ENCODE data around the gene PECR. TPM values are rescaled to one million over a fixed set of nuclear protein-coding genes. Genes with fewer than 3 reads are reported as not detected.

Gene PECR
- total and polyA plus RNA-seq, 2 donors (not counting 1 experiment from before 2014, with no cell fraction given) = 9.5 to 16.5 TPM

- no peaks in the 10 kb centered on the region for H3K79me2 ChIP-seq (ENCODE audit: control insufficient read depth, insufficient read depth, low read length)
- H3K9me3 ChIP-seq (ENCODE audit: control extremely low read depth in 1 of 3, control insufficient read depth in 2 of 3, insufficient read depth in 1 of 3, low read length in 2 of 3) = no peaks in the 10 kb centered on the region
- Mint-ChIP-seq H3K4me1 (no peaks in the 10 kb centered on the region), H3K27ac (no peak overlapping the region), H3K27me3 (no peaks in the 10 kb centered on the region), H3K4me3 (no peak overlapping the region), H3K9me3 (ENCODE audit: insufficient read depth) (no peaks in the 10 kb centered on the region)
- H3K27ac ChIP-seq (ENCODE audit: low read length in 2 of 2) = no peak overlapping the region
- no peak for TF ChIP-seq EZH2 (IDR thresholded peaks at IDR 0.05; ENCODE audit: borderline replicate concordance, insufficient read depth, low read depth, low read length, poor library complexity, severe bottlenecking)
- no peak for TF ChIP-seq CTCF (IDR thresholded peaks at IDR 0.05)
- no peaks in the 10 kb centered on the region for H3K27me3 ChIP-seq (replicated peaks in 1 of 4; ENCODE audit: control extremely low read depth in 1 of 4, control insufficient read depth in 3 of 4, insufficient read depth in 4 of 4, low read length in 3 of 4)
- H3K4me3 ChIP-seq (ENCODE audit: control extremely low read depth in 1 of 5, extremely low read depth in 1 of 5, insufficient read depth in 1 of 5, low read depth in 2 of 5, low read length in 4 of 5) = no peak overlapping the region
- no peak overlapping the region for H3K9ac ChIP-seq (ENCODE audit: low read length)
- intact Hi-C loops (cut with micrococcal nuclease) = no loop called here
- H3K4me1 ChIP-seq (ENCODE audit: control insufficient read depth in 2 of 2, insufficient read depth in 2 of 2, low read length in 2 of 2) = no peaks in the 10 kb centered on the region
- no peak for DNase-seq
- POLR2A ChIA-PET = no interaction called here
- H3K36me3 ChIP-seq (replicated peaks in 1 of 2; ENCODE audit: control extremely low read depth in 1 of 2, control insufficient read depth in 1 of 2, extremely low read depth in 1 of 2, insufficient read depth in 2 of 2, low read length in 1 of 2) = peaks cover 0 to 20% of the 10 kb centered on the region in 2 experiments
- no CpG with 5 or more reads among the region's 2 CpGs for WGBS (ENCODE audit: insufficient coverage)
- no peak overlapping the region for H2AFZ ChIP-seq (ENCODE audit: insufficient read depth, low read depth, low read length, poor library complexity, severe bottlenecking)
- H3K4me2 ChIP-seq (replicated peaks; ENCODE audit: low read depth, low read length, poor library complexity, severe bottlenecking) = no peak overlapping the region
- ATAC-seq (ENCODE audit: low read depth) = no peak
- no peaks in the 10 kb centered on the region for H4K20me1 ChIP-seq (ENCODE audit: control insufficient read depth, insufficient read depth, low read length, poor library complexity, severe bottlenecking)
- CTCF ChIA-PET = no interaction called here
Observed at GRCh38 chr2:216041438-216041837, 40.2 kb downstream of the PECR start.

DNA sequence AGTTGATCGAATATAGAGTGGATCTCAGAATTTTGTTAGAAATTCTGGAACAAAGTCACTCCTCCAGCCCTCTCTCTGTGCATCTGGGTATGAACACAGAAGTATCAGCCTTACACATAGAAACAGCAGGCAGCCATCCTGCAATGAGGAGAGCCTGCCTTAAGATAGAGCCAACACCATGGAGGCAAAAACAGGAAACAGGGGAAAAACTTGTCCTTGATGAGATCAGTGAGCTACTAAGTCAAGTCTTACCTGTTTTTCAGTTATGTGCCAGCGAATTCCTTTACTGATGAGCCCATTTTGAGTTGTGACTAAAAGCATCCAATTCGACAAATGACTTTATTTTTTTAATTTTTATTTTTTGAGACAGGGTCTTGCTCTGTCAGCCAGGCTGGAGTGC is 41.7 kb downstream of the PECR start:
- ChIA-PET CTCF (no interaction called here), POLR2A (no interaction called here)
- no peak overlapping the region for H3K4me2 ChIP-seq (replicated peaks; ENCODE audit: low read depth, low read length, poor library complexity, severe bottlenecking)
- ATAC-seq (ENCODE audit: low read depth) (no peak), DNase-seq (no peak)
- Mint-ChIP-seq H3K27me3 (no peaks in the 10 kb centered on the region), H3K4me3 (no peak overlapping the region), H3K9me3 (ENCODE audit: insufficient read depth) (no peaks in the 10 kb centered on the region), H3K27ac (no peak overlapping the region), H3K4me1 (no peaks in the 10 kb centered on the region)
- peaks cover 0 to 24% of the 10 kb centered on the region in 2 experiments for H3K36me3 ChIP-seq (replicated peaks in 1 of 2; ENCODE audit: control extremely low read depth in 1 of 2, control insufficient read depth in 1 of 2, extremely low read depth in 1 of 2, insufficient read depth in 2 of 2, low read length in 1 of 2)
- no peaks in the 10 kb centered on the region for H3K9me3 ChIP-seq (ENCODE audit: control extremely low read depth in 1 of 3, control insufficient read depth in 2 of 3, insufficient read depth in 1 of 3, low read length in 2 of 3)
- H3K4me1 ChIP-seq (ENCODE audit: control insufficient read depth in 2 of 2, insufficient read depth in 2 of 2, low read length in 2 of 2) = no peaks in the 10 kb centered on the region
- H2AFZ ChIP-seq (ENCODE audit: insufficient read depth, low read depth, low read length, poor library complexity, severe bottlenecking) = no peak overlapping the region
- H3K9ac ChIP-seq (ENCODE audit: low read length) = no peak overlapping the region
- WGBS (ENCODE audit: insufficient coverage) = 67% methylated on average over 1 of the region's 3 CpGs
- H3K79me2 ChIP-seq (ENCODE audit: control insufficient read depth, insufficient read depth, low read length) = no peaks in the 10 kb centered on the region
- H3K4me3 ChIP-seq (ENCODE audit: control extremely low read depth in 1 of 5, extremely low read depth in 1 of 5, insufficient read depth in 1 of 5, low read depth in 2 of 5, low read length in 4 of 5) = no peak overlapping the region
- no peak for TF ChIP-seq EZH2 (IDR thresholded peaks at IDR 0.05; ENCODE audit: borderline replicate concordance, insufficient read depth, low read depth, low read length, poor library complexity, severe bottlenecking)
- TF ChIP-seq CTCF (IDR thresholded peaks at IDR 0.05) = no peak
- no peaks in the 10 kb centered on the region for H4K20me1 ChIP-seq (ENCODE audit: control insufficient read depth, insufficient read depth, low read length, poor library complexity, severe bottlenecking)
- no peaks in the 10 kb centered on the region for H3K27me3 ChIP-seq (replicated peaks in 1 of 4; ENCODE audit: control extremely low read depth in 1 of 4, control insufficient read depth in 3 of 4, insufficient read depth in 4 of 4, low read length in 3 of 4)
- no peak overlapping the region for H3K27ac ChIP-seq (ENCODE audit: low read length in 2 of 2)
- intact Hi-C loops (cut with micrococcal nuclease) = loop anchor here (10.0 kb wide), 1 partner anchor 1675 kb away; no protein-coding TSS in a partner anchor

Data from B cell (primary cell).